MCF 10A (cell line): ENCODE data around the gene GHRL. TPM values are rescaled to one million over a fixed set of nuclear protein-coding genes. Genes with fewer than 3 reads are reported as not detected.

ENCODE experiments used
- BruUV-seq: library from RNA; stranded (reverse); fragments of 400-500 nt; replicated peaks from 2 replicates; lab custom pipeline; 2021; lab: Mats Ljungman, UMichigan
- CTCF ChIA-PET: fragments of 300-600 bp; sonication (Branson Sonifier 250); formaldehyde crosslinking; extraction: SDS; loops from one replicate; lab custom pipeline; 2021; ENCODE audit warnings: antibody characterized with exemption, inconsistent platforms; lab: Yijun Ruan, JAX
- POLR2A ChIA-PET: fragments of 300-600, 350-650 bp; sonication (Branson Sonifier 250); formaldehyde crosslinking; extraction: SDS; loops from one replicate; lab custom pipeline; 2020; ENCODE audit warnings: antibody characterized with exemption, inconsistent platforms; lab: Yijun Ruan, JAX
- DNase-seq: peaks from one replicate; pipeline ENCODE4 v3.0.0-alpha.2; 2018; ENCODE audit not compliant: unreplicated experiment
- H3K27ac Mint-ChIP-seq: one replicate; pipeline ENCODE4 v1.8.0; 2022; ENCODE audit warnings: mild to moderate bottlenecking, low read depth, mixed read lengths; ENCODE audit not compliant: unreplicated experiment
- H3K27me3 Mint-ChIP-seq: one replicate; pipeline ENCODE4 v1.8.0; 2022; ENCODE audit warnings: mixed read lengths; ENCODE audit not compliant: insufficient read depth, unreplicated experiment
- H3K36me3 Mint-ChIP-seq: one replicate; pipeline ENCODE4 v1.8.0; 2022; ENCODE audit warnings: mild to moderate bottlenecking, moderate library complexity, mixed read lengths; ENCODE audit not compliant: insufficient read depth, unreplicated experiment
- H3K4me1 Mint-ChIP-seq: one replicate; pipeline ENCODE4 v1.8.0; 2022; ENCODE audit warnings: mixed read lengths; ENCODE audit not compliant: insufficient read depth, unreplicated experiment
- H3K4me3 Mint-ChIP-seq: one replicate; pipeline ENCODE4 v1.8.0; 2022; ENCODE audit warnings: mild to moderate bottlenecking, moderate library complexity, mixed read lengths; ENCODE audit not compliant: unreplicated experiment
- H3K9me3 Mint-ChIP-seq: one replicate; pipeline ENCODE4 v1.8.0; 2022; ENCODE audit warnings: mixed read lengths; ENCODE audit not compliant: unreplicated experiment
- CTCF ChIP-seq: fragments of 200-600 bp; IDR thresholded peaks from one replicate; pipeline ENCODE4 v1.8.0; 2022; ENCODE audit warnings: antibody characterized with exemption, mild to moderate bottlenecking; ENCODE audit not compliant: unreplicated experiment
- intact Hi-C: fragments of 100-400 bp; cut with micrococcal nuclease; formaldehyde crosslinking; loops from 2 replicates; pipeline ENCODE4 v1.14.1; 2022
- total RNA-seq: library from RNA; stranded (reverse); gene quantifications from 2 replicates; pipeline ENCODE4 v1.2.3, GENCODE V29; 2022

Gene GHRL
- total RNA-seq, 1 experiment from 2014 or later, result not detected

- ChIA-PET CTCF (interaction anchor here (0.5 to 0.6 kb wide), 2 partner anchors 27 to 748 kb away, joined by 3 read pairs; no protein-coding TSS in a partner anchor), POLR2A (interaction anchor here (1.7 kb wide), 1 partner anchor 8 kb away, joined by 5 read pairs; the partner anchor contains the start of gene SEC13)
- Mint-ChIP-seq H3K27ac (no peak overlapping the region), H3K9me3 (no peaks in the 10 kb centered on the region), H3K27me3 (no peaks in the 10 kb centered on the region), H3K4me1 (no peaks in the 10 kb centered on the region), H3K36me3 (peaks cover 99% of the 10 kb centered on the region), H3K4me3 (no peak overlapping the region)
- intact Hi-C loops, result no loop called here
- TF ChIP-seq CTCF, result no peak
- BruUV-seq, result no TSS peak
- no peak for DNase-seq
These were observed 19.6 kb upstream of the GHRL start for GRCh38 chr3:10312391-10312790.

- Mint-ChIP-seq H3K4me3 (no peak overlapping the region), H3K27me3 (no peaks in the 10 kb centered on the region), H3K27ac (no peak overlapping the region), H3K36me3 (peaks cover 97% of the 10 kb centered on the region), H3K4me1 (no peaks in the 10 kb centered on the region), H3K9me3 (no peaks in the 10 kb centered on the region)
- BruUV-seq, result no TSS peak
- TF ChIP-seq CTCF, result no peak
- intact Hi-C loops, result no loop called here
- CTCF ChIA-PET, result no interaction called here
- DNase-seq, result no peak
- POLR2A ChIA-PET, result interaction anchor here (0.7 to 1.7 kb wide), 2 partner anchors 9 to 427 kb away, joined by 3 to 5 read pairs; partner anchors contain the start of gene SEC13
These were observed 19.0 kb upstream of the GHRL start for GRCh38 chr3:10311710-10312109.

GRCh38 chr3:10310578-10310977 lies 17.8 kb upstream of the GHRL start:
- H3K4me1 Mint-ChIP-seq, result no peaks in the 10 kb centered on the region
- no peak overlapping the region for H3K27ac Mint-ChIP-seq
- no TSS peak for BruUV-seq
- DNase-seq, result no peak
- POLR2A ChIA-PET, result no interaction called here
- peaks cover 96% of the 10 kb centered on the region for H3K36me3 Mint-ChIP-seq
- no peak for TF ChIP-seq CTCF
- intact Hi-C loops, result no loop called here
- CTCF ChIA-PET, result no interaction called here
- no peaks in the 10 kb centered on the region for H3K27me3 Mint-ChIP-seq
- H3K4me3 Mint-ChIP-seq, result no peak overlapping the region
- no peaks in the 10 kb centered on the region for H3K9me3 Mint-ChIP-seq

GRCh38 chr3:10309736-10310135 lies 17.0 kb upstream of the GHRL start:
- Mint-ChIP-seq H3K4me1 (no peaks in the 10 kb centered on the region), H3K9me3 (no peaks in the 10 kb centered on the region), H3K27me3 (no peaks in the 10 kb centered on the region), H3K36me3 (peaks cover 94% of the 10 kb centered on the region), H3K4me3 (no peak overlapping the region), H3K27ac (no peak overlapping the region)
- CTCF ChIA-PET, result interaction anchor here (0.6 to 0.7 kb wide), 2 partner anchors 11 to 12 kb away, joined by 3 read pairs; partner anchors contain the start of gene SEC13
- no TSS peak for BruUV-seq
- TF ChIP-seq CTCF, result no peak
- intact Hi-C loops, result no loop called here
- no peak for DNase-seq
- POLR2A ChIA-PET, result interaction anchor here (1.3 kb wide), 1 partner anchor 13 kb away, joined by 3 read pairs; no protein-coding TSS in a partner anchor
